Measurements from ENCODE around the gene SERINC3. TPM values are rescaled to one million over a fixed set of nuclear protein-coding genes. Genes with fewer than 3 reads are reported as not detected.

Gene SERINC3
- polyA plus RNA-seq, 1 donor from 2014 or later: 64.5 TPM

GRCh38 chr20:44496976-44497375, 24.9 kb downstream of the SERINC3 start:
- H2AFZ ChIP-seq (ENCODE audit: low read depth, low read length): no peak overlapping the region
- no peaks in the 10 kb centered on the region for H3K9me2 ChIP-seq (ENCODE audit: insufficient read depth, low read length)
- no peaks in the 10 kb centered on the region for H3K79me2 ChIP-seq (replicated peaks; ENCODE audit: insufficient read depth, low read length)
- H3K9ac ChIP-seq (ENCODE audit: low read length): no peak overlapping the region
- H3K4me3 ChIP-seq (ENCODE audit: low read length): no peak overlapping the region
- H3K4me2 ChIP-seq (ENCODE audit: low read length): no peak overlapping the region
- TF ChIP-seq MXI1 (conservative IDR thresholded peaks at IDR 0.05; ENCODE audit: poor library complexity, severe bottlenecking): no peak
- no peaks in the 10 kb centered on the region for H3F3A ChIP-seq (ENCODE audit: insufficient read depth, low read length, poor library complexity, severe bottlenecking)
- no peak overlapping the region for H3K27ac ChIP-seq (ENCODE audit: low read length)
- H3K36me3 ChIP-seq (ENCODE audit: insufficient read depth, low read length): no peaks in the 10 kb centered on the region
- no peaks in the 10 kb centered on the region for H4K20me1 ChIP-seq (ENCODE audit: insufficient read depth)
- no peaks in the 10 kb centered on the region for H3K9me3 ChIP-seq (ENCODE audit: low read length)
- no peaks in the 10 kb centered on the region for H3K27me3 ChIP-seq (ENCODE audit: insufficient read depth, low read depth, low read length)

GRCh38 chr20:44495802-44496481, 25.9 kb downstream of the SERINC3 start:
- Histone ChIP-seq H3K79me2 (replicated peaks; ENCODE audit: insufficient read depth, low read length) (no peaks in the 10 kb centered on the region), H3K9me3 (ENCODE audit: low read length) (no peaks in the 10 kb centered on the region), H2AFZ (ENCODE audit: low read depth, low read length) (no peak overlapping the region), H3K9ac (ENCODE audit: low read length) (no peak overlapping the region), H3K36me3 (ENCODE audit: insufficient read depth, low read length) (no peaks in the 10 kb centered on the region), H3K4me3 (ENCODE audit: low read length) (no peak overlapping the region), H3K9me2 (ENCODE audit: insufficient read depth, low read length) (no peaks in the 10 kb centered on the region), H4K20me1 (ENCODE audit: insufficient read depth) (no peaks in the 10 kb centered on the region), H3K27me3 (ENCODE audit: insufficient read depth, low read depth, low read length) (no peaks in the 10 kb centered on the region), H3K27ac (ENCODE audit: low read length) (no peak overlapping the region), H3K4me2 (ENCODE audit: low read length) (no peak overlapping the region), H3F3A (ENCODE audit: insufficient read depth, low read length, poor library complexity, severe bottlenecking) (no peaks in the 10 kb centered on the region)
- TF ChIP-seq POLR2AphosphoS5 (IDR thresholded peaks at IDR 0.05): no peak
- no peak for TF ChIP-seq REST (IDR thresholded peaks at IDR 0.05; ENCODE audit: borderline replicate concordance)
- TF ChIP-seq RAD21 (conservative IDR thresholded peaks at IDR 0.05): no peak
- TF ChIP-seq EP300 (conservative IDR thresholded peaks at IDR 0.05; ENCODE audit: poor library complexity, severe bottlenecking): no peak

DNA sequence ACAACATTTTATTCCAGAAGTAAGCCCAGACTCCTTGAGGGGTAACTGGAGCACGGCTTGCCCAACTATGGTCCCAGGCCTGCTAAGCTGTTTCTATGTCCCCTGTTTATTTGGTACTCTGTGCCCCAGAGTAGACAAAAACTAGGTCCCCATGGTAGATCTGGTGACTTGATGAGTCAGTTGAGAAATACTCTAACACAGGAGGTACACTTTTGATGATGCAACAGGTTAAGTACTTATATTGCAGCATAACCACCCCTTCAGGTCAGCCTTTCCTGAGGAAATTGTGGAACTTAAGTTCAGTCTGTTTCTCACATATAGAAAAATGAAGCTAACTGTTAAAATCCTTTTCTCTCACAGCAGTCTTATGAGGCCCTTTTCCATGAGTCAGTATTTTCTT, 26.6 kb downstream of the SERINC3 start:
- Histone ChIP-seq H3K4me2 (ENCODE audit: low read length) (no peak overlapping the region), H3K36me3 (ENCODE audit: insufficient read depth, low read length) (no peaks in the 10 kb centered on the region), H4K20me1 (ENCODE audit: insufficient read depth) (no peaks in the 10 kb centered on the region), H3K79me2 (replicated peaks; ENCODE audit: insufficient read depth, low read length) (no peaks in the 10 kb centered on the region), H3F3A (ENCODE audit: insufficient read depth, low read length, poor library complexity, severe bottlenecking) (no peaks in the 10 kb centered on the region), H3K4me3 (ENCODE audit: low read length) (no peak overlapping the region), H3K9ac (ENCODE audit: low read length) (no peak overlapping the region), H3K9me3 (ENCODE audit: low read length) (no peaks in the 10 kb centered on the region), H2AFZ (ENCODE audit: low read depth, low read length) (no peak overlapping the region), H3K9me2 (ENCODE audit: insufficient read depth, low read length) (no peaks in the 10 kb centered on the region), H3K27me3 (ENCODE audit: insufficient read depth, low read depth, low read length) (no peaks in the 10 kb centered on the region), H3K27ac (ENCODE audit: low read length) (no peak overlapping the region)
- TF ChIP-seq, protein P1, sequence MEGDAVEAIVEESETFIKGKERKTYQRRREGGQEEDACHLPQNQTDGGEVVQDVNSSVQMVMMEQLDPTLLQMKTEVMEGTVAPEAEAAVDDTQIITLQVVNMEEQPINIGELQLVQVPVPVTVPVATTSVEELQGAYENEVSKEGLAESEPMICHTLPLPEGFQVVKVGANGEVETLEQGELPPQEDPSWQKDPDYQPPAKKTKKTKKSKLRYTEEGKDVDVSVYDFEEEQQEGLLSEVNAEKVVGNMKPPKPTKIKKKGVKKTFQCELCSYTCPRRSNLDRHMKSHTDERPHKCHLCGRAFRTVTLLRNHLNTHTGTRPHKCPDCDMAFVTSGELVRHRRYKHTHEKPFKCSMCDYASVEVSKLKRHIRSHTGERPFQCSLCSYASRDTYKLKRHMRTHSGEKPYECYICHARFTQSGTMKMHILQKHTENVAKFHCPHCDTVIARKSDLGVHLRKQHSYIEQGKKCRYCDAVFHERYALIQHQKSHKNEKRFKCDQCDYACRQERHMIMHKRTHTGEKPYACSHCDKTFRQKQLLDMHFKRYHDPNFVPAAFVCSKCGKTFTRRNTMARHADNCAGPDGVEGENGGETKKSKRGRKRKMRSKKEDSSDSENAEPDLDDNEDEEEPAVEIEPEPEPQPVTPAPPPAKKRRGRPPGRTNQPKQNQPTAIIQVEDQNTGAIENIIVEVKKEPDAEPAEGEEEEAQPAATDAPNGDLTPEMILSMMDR (IDR thresholded peaks at IDR 0.05; ENCODE audit: poor library complexity, severe bottlenecking): no peak
- TF ChIP-seq POLR2AphosphoS5 (IDR thresholded peaks at IDR 0.05) (no peak), TAF1 (IDR thresholded peaks at IDR 0.05; ENCODE audit: low read depth) (no peak), SMC3 (conservative IDR thresholded peaks at IDR 0.05; ENCODE audit: poor library complexity) (no peak), EZH2 (IDR thresholded peaks at IDR 0.05; ENCODE audit: borderline replicate concordance, insufficient read depth, low read length, poor library complexity, severe bottlenecking) (no peak), EP300 (conservative IDR thresholded peaks at IDR 0.05; ENCODE audit: poor library complexity, severe bottlenecking) (no peak), REST (IDR thresholded peaks at IDR 0.05; ENCODE audit: borderline replicate concordance) (no peak), MXI1 (conservative IDR thresholded peaks at IDR 0.05; ENCODE audit: poor library complexity, severe bottlenecking) (no peak), RAD21 (conservative IDR thresholded peaks at IDR 0.05) (no peak)

All from neural cell (in vitro differentiated cells).